DMS 273 (cell line): Measurements from ENCODE around the gene NACAD.

Source experiments
- DNase-seq: peaks from one replicate; lab custom pipeline; 2025; ENCODE audit not compliant: unreplicated experiment; lab: John Stamatoyannopoulos, UW

NACAD gene

DNA sequence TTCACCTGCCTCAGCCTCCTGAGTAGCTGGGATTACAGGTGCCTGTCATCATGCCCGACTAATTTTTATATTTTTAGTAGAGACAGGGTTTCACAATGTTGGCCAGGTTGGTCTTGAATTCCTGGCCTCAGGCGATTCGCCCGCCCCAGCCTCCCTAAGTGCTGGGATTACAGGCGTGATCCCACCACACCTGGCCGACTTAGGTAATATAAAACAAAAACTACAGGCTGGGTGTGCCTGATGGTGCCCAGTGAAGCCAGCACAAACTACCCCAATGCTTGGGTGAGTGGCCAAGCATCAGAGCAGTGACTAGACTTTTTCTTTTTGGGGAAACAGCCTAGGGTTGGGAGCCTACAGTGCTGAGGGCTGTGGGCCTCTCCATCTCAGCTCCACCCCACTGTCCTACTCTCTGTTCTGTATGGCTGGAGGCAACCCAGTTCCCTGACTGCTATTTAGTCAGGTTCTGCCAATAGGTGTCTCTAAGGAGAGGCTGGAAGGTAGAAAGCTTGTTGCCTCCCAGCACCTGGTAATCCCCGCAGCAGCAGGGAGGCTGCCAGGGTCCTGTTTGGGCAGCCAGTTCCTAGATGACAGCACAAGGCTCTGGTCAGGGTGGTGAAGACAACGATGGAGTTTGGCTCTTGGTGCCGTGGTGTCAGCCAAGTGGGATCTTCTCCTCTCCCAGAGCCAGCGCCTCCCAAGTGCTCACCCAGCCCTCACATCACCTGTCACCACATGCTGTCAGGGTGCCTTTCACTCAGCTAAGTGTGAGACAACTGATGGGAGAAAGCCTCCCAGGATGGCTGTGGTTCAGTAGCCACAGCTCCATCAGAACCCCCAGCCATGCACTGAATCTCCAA lies 10.4 kb upstream of the NACAD start:
- peak; percentile 61 for DNase-seq

DNA sequence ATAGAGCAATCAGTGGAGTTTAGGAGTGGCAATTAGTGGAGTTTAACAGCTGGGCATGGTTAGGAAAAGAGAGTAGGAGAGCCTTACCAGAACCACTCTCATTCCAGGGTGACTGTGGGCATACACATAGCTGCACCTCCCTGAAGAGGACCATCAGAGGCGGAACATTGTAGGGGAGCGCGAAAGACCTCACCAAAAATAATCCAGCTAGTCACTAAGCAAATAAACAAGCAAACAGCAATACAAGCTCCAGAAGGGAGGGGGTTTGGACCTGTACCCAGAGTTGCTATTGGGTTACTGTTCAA lies 4.1 kb upstream of the NACAD start:
- DNase-seq, result no peak

DNA sequence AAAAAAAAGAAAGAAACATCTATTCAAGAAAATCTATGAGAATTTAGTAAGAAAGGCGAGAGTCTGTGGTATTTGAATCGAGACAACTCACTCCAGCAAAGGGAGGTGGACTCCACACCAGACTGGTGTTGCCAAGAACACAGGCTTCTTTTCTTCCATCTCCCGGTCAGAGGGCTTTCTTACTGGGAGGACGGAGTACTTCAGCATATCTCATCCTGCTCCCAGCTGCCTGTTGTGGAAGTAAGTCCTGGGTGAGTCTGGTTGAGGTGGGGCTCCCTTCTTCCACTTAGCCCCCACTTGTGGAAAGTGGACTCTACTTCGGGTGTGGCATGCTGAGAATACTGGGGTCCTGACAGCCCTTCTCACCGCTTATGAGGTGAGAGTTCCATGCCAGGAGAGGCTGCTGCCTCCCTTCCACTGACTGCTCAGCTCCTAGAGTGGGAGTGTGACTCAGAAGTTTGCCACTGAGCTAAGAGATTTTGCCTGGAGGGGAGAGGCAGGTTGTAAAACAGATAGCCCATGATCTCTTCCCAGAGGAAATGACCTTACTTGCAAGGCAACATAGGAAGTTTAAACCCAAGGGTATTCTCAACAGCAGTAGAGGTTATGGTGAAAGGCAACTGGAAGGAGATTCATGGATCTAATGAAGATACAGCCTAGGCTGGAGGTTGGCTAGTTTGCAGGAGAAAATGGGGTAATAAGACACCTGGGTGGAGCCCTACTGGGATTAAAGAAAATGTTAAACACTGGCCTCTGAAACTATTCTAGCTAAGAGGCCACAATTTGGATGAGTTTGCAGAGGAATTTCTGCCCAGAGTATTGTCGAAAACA lies 3.5 kb upstream of the NACAD start:
- DNase-seq, result no peak

DNA sequence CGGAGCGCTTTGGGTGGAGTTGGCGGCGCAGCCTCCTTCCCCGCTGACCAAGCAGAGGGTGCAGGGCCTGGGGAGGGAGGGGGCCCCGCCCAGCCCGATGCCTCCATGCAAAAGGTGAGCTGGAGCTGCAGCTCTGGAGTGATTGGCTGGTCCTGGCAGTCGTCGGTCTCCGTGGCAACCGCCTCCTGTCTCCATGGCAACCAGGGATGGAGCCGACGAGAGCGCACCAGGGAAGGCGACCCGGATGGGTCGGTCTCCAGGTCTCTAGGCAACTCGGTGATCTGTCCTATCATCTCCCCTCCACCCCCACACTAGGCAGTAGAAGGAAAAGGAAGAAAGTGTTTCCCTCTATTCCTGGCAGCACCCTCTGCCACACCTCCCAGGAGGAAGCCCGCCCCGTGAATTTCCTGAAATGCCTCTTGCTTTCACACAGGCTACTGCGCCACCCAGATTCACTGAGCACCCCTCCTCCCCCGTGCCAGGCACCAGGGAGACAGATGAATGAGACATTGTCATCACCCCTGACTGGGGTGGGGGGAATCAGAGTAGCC lies 647 bp upstream of the NACAD start:
- DNase-seq, result peak; percentile 93

DNA sequence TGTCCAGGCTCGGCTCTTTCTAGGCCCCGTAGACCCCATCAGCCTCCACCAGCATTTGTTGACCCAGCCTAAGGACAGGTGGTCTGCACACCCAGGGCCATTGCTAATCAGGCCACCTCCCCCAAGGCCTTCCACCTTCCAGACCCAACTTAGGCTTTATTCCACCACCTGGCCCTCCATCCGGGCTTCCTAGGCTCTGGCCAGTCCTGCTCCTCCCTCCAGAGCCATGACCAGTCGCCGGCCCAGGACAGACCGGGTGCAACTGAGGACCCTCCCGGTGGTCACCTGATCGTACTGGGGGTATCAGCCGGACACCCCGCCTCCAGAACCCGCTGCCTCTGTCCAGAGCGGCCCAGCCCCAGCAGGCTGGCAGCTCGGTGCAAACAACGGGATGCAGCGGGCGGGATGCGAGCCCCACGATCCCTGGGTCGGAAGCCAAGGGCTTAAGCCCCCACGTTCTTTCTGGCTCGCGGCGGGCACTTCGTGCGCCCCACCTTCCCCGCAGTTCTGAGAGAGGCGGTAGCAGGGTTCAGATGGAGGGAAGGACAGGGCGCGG lies 545 bp downstream of the NACAD start:
- no peak for DNase-seq

DNA sequence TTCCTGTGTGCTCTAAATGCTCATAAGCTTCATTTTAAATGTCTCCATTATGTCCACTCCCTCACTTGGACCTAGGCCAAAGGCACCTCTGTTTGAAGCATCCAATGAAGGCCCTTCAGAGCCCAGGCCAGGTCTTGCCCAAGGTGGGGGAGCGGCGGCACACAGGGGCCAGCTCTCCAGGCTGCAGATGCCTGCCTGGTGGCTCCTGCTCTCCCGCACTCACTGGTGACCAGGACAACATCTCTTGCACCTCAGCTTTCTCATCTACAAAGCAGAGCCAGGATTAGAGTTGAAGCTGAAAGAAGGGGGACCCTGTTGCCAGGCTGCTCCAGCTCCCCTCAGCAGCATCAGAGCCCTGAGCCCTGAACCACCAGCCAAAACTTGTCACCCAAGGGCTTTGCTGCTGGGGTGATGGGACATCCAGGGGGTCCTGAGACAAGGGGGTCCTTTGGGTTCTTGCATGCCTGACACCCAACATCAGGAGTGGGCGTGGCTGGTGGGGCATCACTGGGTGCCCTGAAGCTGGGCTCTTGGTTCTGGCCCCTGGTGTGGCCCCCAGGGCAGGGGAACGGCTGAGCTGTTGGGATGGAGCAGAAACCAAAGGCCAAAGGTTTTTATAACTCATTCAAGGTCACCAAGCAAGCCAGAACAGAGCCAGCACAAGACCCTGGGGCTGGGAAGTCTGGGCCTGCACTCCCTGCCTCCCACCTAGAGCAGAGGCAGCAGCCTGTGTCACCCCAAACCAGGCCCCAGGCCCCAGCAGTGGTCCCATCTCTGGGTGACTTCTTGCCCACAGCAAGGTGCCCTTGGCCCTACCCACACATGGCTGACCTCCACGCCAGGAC lies 1.2 kb downstream of the NACAD start:
- DNase-seq, result no peak

DNA sequence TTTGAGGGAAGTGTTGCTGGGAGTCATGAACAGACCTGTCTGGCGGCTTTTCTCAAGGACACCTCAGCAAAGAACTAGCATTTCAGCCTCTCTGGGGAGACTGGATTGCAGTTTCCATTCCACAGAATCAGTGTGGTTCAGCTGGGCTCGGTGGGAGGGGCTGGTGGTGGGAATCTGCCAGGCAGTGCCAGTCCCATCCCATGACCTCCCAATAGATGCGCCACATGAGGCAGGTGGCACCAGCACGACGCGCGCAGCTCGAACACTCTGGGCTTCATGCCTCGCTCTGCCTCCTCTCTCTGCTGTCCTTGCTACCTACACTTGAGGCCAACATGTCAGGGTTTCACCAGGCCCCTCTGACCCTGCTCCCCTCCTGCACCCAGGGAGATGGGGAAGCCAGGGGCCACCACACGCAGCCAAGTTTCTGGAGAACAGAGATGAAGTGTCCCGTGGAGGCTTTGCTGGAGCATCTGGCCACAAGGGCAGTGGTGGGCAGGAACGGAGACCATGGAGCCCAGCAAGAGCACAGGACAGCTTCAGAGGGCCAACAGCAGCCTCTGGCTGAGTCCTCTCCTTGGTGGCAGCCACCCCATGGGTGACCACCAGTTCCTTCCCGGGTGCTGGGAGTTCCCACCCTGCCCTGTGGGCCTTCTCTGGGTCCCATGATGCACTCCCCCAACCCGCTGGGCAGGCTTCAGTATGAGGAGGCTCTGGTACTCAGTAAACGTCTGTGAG lies 2.3 kb downstream of the NACAD start:
- DNase-seq, result peak; percentile 26

DNA sequence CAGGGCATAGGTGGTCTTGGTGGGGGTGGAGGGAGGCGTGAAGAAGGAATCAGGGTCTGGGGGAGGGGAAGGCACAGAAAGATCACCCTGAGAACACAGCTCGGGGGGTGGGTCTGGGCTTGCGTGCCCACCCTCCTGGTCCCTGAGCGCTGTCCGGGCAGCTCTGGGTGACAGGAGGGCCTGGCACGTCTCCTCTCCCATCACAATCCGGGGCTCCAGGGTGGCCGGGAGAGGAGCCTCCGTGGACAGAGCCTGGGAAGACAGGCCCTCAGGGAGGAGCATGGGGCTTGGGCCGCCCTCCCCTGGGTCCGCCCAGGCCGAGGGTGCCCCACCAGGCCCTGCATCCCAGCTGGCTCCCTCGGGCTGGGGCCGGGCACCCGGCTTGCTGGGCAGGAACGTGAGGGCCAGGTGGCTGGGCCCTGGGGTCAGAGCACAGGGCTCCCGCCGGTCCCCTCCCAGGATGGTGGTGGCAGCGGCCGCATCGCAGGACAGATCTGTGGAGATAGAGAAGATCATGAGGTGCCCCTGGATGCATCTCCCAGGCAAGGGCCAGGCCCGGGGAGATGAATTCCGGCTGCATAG lies 3.1 kb downstream of the NACAD start:
- no peak for DNase-seq

DNA sequence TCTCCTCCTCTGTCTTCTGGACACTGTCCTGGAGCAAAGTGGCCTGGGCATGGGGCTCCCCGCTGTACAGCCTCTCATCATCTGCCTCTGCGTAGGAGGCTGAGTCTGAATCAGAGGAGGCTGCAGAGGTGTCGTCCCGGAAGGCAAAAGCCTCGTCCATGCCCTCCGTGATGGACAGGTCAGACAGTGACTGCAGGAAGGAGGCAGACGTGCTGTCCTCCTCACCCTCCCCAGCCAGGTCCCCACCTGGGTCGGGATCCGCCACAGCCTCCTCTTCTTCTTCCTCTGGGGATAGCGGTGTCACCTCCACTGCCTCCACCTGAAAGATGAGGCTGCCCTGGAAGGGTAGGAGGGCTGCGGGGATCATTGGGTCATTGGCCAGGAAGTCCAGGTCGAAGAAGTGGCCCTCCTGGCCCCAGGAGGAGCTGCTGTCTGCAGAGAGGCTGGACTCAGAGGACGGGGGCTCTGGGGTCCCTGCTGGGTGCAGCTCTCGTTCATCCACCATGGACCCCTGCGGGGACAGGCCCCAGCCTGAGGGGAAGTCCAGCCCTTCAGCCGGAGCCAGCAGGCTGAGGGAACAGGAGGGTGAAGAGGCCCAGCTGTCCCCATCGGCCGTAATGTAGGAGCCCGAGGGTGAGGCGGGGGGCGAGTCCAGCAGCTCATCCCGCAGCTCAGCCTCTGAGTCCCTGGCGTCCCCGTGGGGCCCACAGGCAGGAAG lies 3.7 kb downstream of the NACAD start:
- no peak for DNase-seq

DNA sequence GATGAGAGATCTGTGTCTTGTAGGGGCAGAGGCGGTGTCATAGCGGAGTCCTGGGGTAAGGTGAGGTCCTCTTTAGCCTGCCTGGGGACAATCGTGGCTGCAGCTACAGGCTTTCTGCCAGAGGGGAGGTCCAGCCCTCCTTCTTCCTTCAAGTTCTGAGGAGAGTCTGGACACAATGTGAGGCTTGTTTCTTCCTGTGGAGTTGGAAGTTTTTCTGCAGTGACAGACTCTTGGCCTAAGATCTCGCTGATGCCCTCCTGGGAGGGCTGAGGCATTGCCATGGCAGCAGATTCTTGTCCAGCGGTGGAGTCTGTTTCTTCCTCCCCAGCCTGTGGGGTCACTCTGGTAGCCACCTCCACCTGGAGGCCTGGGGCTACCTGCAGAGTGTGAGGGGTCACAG lies 4.4 kb downstream of the NACAD start:
- no peak for DNase-seq

DNA sequence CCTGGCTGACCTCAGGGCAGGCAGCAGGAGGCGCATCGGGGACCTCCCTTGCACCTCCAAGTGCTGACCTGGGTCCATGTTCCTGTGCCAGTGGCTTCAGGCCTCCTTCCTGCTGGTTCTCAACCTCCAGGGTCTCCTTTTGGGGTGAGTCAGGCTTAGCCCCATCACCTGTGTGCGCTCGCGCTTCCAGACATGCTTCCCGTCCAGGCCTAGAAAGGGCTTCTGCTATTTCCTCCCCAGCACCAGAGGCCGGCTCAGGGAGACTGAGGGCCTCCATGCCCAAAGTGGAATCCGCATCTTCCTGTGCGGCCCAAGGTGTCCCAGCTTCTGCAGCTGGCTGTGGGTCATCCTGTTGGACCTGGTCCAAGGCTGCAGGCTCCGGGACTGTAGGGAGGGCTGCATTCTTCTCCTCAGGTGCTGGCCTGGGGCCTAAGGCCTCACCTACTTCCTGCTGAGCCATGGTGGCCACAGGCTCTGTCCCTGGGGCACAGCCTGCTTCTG lies 5.9 kb downstream of the NACAD start:
- DNase-seq, result no peak

DNA sequence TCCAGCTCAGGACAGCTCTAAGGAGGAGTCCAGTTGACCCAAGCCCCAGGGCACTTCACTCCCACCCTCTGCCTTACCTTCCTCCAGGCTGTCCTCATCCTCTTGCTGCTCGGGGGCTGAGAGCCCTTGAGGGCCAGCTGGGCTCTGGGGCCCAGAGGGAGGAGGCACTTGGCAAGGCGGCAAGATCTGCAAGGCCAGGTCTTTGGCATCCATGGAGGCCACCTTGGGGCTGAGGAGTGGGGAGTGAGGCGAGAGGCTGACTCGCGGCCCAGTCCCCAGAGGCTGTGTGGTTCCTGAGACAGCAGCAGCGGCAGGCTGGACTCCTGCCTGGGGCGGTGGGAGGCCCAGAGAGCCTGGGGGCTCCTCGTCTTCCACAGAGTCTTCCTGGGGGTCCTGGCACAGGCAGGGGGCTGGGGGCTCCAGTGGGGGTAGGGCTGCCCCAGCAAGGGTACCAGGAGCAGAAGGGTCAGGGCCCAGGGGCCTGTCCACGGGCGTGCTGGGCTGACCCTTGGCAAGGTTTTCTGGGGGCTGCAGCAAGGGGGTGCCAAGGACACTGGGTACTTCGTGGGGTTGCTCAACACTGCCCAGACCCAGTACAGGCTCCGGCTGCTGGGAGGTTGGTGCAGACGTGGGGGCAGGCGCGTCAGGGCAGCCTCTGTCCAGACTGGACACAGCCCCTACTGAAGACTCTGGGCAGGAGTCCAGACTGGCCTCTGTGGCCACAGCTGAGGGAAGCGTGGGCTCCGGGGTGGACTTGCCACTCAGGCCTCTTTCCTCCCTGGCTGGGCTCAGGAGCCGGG lies 6.5 kb downstream of the NACAD start:
- peak; percentile 39 for DNase-seq

DNA sequence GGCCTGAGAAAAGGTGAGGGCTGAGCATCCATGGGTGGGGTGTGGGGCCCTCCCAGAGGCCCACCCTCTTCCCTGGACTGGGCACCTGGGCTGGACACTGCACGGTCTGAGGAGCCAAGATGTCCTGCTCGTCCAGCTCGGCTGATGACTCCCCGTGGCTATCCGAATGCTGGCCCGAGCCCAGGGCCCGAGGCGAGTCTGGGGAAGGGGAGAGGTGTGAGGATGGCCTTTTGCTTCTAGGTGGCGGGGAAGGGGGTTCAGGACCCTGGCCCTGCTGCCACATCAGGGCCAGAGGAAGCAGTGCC lies 7.1 kb downstream of the NACAD start:
- no peak for DNase-seq

DNA sequence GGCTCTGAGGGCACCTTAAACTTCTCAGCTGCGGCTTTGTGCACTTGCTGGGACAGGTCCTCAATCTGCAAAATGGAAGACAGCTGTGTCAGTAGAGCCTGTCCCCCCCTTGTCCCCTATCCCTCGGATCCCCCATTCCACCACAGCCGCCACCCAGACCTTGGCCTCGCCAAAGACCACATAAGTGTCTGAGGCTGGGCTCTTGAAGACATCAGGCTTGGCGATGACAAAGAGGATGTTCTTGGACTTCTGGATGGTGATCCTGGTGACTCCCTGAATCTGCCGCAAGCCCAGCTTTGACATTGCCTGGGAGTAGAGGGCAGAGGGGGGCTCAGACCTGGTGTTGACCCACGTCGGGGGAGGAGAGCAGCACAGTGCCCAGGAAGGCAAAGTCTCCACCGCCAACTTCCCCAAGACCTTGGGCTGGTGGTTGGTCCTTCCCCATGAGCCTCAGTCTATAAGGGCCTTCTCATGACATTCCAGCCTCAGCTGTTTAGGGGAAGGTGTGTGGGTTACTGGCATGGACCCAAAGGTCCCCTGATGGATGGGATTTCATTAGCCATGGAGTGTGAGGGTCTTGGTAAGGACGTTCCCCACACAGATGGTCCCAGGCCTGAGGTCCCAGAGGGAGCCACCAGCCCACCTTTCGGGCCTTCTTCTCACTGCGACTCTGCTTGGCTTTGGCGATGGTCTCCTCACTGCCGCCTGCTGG lies 7.7 kb downstream of the NACAD start:
- no peak for DNase-seq

DNA sequence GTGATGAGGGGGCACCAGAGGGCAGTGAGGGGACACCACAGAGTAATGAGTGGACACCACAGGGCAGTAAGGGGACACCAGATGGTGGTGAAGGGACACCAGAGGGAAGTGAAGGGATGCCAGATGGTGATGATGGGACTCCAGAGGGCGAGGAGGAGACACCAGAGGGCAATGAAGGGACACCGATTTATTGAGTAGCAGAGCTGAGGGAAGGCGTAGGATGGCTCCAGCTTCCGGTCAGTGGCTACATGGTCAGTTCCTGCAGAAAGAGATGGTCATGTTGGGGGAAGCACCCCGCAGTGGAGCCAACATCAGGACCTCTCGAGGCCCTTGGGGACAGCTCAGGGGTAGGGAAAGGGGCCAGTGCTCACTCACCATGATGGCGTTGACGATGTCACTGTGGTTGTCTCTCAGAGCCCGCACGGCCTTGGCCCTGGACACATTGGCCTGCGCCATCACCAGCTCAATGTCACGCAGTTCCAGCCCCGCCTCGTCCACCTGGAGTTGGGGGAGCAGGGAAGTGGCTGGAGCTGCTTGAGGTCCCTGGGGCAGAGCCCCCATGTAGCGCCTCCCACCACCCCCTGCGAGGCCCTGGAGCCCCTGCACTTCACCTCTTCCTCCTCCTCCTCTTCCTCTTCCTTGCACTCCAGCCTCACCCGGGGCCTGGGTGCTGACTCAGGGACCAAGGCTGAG lies 8.4 kb downstream of the NACAD start:
- peak; percentile 57 for DNase-seq

DNA sequence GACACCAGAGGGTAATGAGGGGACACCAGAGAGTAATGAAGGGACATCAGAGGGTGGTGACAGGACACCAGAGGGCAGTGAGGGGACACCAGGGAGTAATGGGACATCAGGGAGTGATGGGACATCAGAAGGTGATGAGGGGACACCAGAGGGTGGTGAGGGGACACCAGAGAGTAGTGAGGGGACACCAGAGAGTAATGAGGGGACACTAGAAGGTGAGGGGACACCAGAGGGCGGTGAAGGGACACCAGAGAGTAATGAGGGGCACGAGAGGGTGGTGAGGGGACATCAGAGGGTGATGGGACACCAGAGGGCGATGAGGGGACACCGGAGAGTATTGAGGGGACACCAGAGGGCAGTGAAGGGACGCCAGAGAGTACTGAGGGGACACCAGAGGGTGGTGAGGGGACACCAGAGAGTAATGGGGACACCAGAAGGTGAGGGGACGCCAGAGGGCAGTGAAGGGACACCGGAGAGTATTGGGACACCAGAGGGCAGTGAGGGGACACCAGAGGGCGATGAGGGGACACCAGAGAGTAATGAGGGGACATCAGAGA lies 10.6 kb downstream of the NACAD start:
- DNase-seq, result no peak

DNA sequence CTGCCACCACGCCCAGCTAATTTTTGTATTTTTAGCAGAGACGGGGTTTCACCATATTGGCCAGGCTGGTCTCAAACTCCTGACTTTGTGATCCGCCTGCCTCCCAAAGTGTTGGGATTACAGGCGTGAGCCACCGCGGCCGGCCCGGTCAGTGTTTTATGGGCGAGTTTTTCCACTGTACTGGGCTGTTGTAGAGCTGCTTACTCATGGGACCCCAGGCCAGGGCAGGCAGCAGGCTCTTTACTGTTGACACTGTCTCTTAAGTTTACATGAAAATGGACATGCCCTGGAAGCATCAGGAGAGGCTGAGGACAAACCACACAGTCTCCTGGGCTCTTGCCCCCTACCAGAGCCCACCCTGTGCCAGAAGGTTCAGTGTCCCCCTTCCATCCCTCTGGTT lies 11.2 kb downstream of the NACAD start:
- DNase-seq, result no peak
